H1 (cell line): ENCODE data around the gene RPS26. TPM values are rescaled to one million over a fixed set of nuclear protein-coding genes. Genes with fewer than 3 reads are reported as not detected.

Experiments
- BACH1 ChIP-seq: IDR thresholded peaks from 2 replicates; pipeline ENCODE4 v1.6.1; 2012; ENCODE audit warnings: low read length, improper control_type of control experiment
- CEBPB ChIP-seq: IDR thresholded peaks from 2 replicates; pipeline ENCODE4 v1.6.1; 2012; ENCODE audit warnings: low read depth, low read length
- CTCF ChIP-seq, 3 experiments: IDR thresholded peaks; 1 replicate in 2 of 3; 2 replicates in 1 of 3; pipeline versions ENCODE4 v1.5.1 to v1.6.1; 2011; ENCODE audit warnings: low read length in 3 of 3, mild to moderate bottlenecking in 3 of 3, inconsistent platforms in 2 of 3, low read depth in 1 of 3, moderate library complexity in 1 of 3; ENCODE audit not compliant: insufficient read depth in 1 of 3; ENCODE audit errors: control extremely low read depth in 1 of 3
- EGR1 ChIP-seq: IDR thresholded peaks from 2 replicates; pipeline ENCODE4 v1.6.1; 2011; ENCODE audit warnings: low read depth, low read length, borderline replicate concordance
- EZH2 ChIP-seq: fragments of 200-600 bp; sonication (generic); IDR thresholded peaks from 2 replicates; pipeline ENCODE4 v1.7.1; 2012; ENCODE audit warnings: low read depth, mild to moderate bottlenecking, moderate library complexity, low read length, inconsistent platforms; ENCODE audit not compliant: severe bottlenecking
- FOSL1 ChIP-seq: IDR thresholded peaks from 2 replicates; pipeline ENCODE4 v1.6.1; 2011; ENCODE audit warnings: mild to moderate bottlenecking, low read depth, low read length, moderate library complexity; ENCODE audit not compliant: insufficient read depth
- GABPA ChIP-seq: IDR thresholded peaks from 2 replicates; pipeline ENCODE4 v1.6.1; 2011; ENCODE audit warnings: mild to moderate bottlenecking, low read length, moderate library complexity, borderline replicate concordance; ENCODE audit not compliant: insufficient read depth
- HDAC2 ChIP-seq, 2 experiments: fragments of 300-600 bp in 1 of 2; sonication (generic) in 1 of 2; IDR thresholded peaks; 2 replicates each; pipeline ENCODE4 v1.6.1; 2011 to 2012; ENCODE audit warnings: low read depth in 2 of 2, low read length in 2 of 2, mild to moderate bottlenecking in 2 of 2, moderate library complexity in 2 of 2, borderline replicate concordance in 1 of 2, inconsistent platforms in 1 of 2
- JUN ChIP-seq: IDR thresholded peaks from 2 replicates; pipeline ENCODE4 v1.6.1; 2011; ENCODE audit warnings: low read depth, mild to moderate bottlenecking, improper control_type of control experiment, low read length
- KDM1A ChIP-seq: fragments of 200-600, 300-600 bp; sonication (generic); IDR thresholded peaks from 2 replicates; pipeline ENCODE4 v1.7.1; 2016; ENCODE audit warnings: mild to moderate bottlenecking, low read length, borderline replicate concordance
- MAX ChIP-seq: IDR thresholded peaks from 2 replicates; pipeline ENCODE4 v1.6.1; 2012; ENCODE audit warnings: inconsistent platforms
- RBBP5 ChIP-seq: IDR thresholded peaks from 2 replicates; pipeline ENCODE4 v1.7.1; 2012; ENCODE audit warnings: low read depth, mild to moderate bottlenecking, inconsistent platforms, low read length, moderate library complexity, borderline replicate concordance
- SP1 ChIP-seq: IDR thresholded peaks from 2 replicates; pipeline ENCODE4 v1.6.1; 2011; ENCODE audit warnings: low read depth, low read length
- TAF1 ChIP-seq: IDR thresholded peaks from 2 replicates; pipeline ENCODE4 v1.6.1; 2011; ENCODE audit warnings: mild to moderate bottlenecking, low read depth, low read length
- TBP ChIP-seq: IDR thresholded peaks from 2 replicates; pipeline ENCODE4 v1.6.1; 2011; ENCODE audit warnings: low read depth, low read length, improper control_type of control experiment
- TEAD4 ChIP-seq: IDR thresholded peaks from 2 replicates; pipeline ENCODE4 v1.6.1; 2012; ENCODE audit warnings: low read depth, low read length, inconsistent platforms, mixed read lengths
- USF2 ChIP-seq: IDR thresholded peaks from 2 replicates; pipeline ENCODE4 v1.6.1; 2011; ENCODE audit warnings: low read length, improper control_type of control experiment
- YY1 ChIP-seq: IDR thresholded peaks from 2 replicates; pipeline ENCODE4 v1.6.1; 2011; ENCODE audit warnings: low read depth, mild to moderate bottlenecking, low read length
- ZNF274 ChIP-seq: IDR thresholded peaks from 2 replicates; pipeline ENCODE4 v1.7.0; 2012; ENCODE audit warnings: low read length, borderline replicate concordance; ENCODE audit errors: extremely low read depth
- polyA plus RNA-seq, 7 experiments: library from polyadenylated mRNA; depleted of rRNA in 3 of 7; stranded (reverse) in 5 of 7; unstranded in 2 of 7; fragments of >200 nt in 5 of 7; fragments of 200-250 nt in 2 of 7; gene quantifications; 1 replicate in 5 of 7; 2 replicates in 1 of 7; 4 replicates in 1 of 7; pipeline versions ENCODE4 v1.2.1 to v1.2.3, GENCODE V29; 2011 to 2013; ENCODE audit warnings: missing spikeins in 2 of 7, mixed read lengths in 2 of 7
- total RNA-seq: library from RNA; stranded (reverse); fragmentation: NEBNext Ultra II Directional; extraction: Animal tissue kit (Norgen Biotek cat#: 25700); gene quantifications from 2 replicates; pipeline ENCODE4 v1.2.1, GENCODE V29; 2021

The RPS26 gene
- total and polyA plus RNA-seq, 2 of the 8 experiments (the other 6 are each of a cell fraction or from before 2014, with no cell fraction given), result 53.4 to 1,922 TPM

- TF ChIP-seq USF2, result no peak
- no peak for TF ChIP-seq MAX
- no peak for TF ChIP-seq BACH1
- no peak for TF ChIP-seq GABPA
- no peak for TF ChIP-seq KDM1A
- TF ChIP-seq EGR1, result no peak
- TF ChIP-seq HDAC2 (IDR thresholded peaks at IDR 0.05; ENCODE audit: borderline replicate concordance in 1 of 2, low read depth in 2 of 2, low read length in 2 of 2), result no peak
- TF ChIP-seq TAF1, result no peak; the same call in 1 of the 2 replicates
- no peak for TF ChIP-seq ZNF274
- TF ChIP-seq RBBP5, result no peak; the same call in 1 of the 2 replicates
- TF ChIP-seq TEAD4, result no peak
- TF ChIP-seq CTCF (IDR thresholded peaks at IDR 0.05; ENCODE audit: control extremely low read depth in 1 of 3, insufficient read depth in 1 of 3, low read depth in 1 of 3, low read length in 3 of 3), result peak in 2 of 3 experiments; percentile 4 to 30; a peak in 2 of 4 replicates
- no peak for TF ChIP-seq TBP
- 0 out of 2 replicates have a peak, but pooled peaks have one; percentile 21 for TF ChIP-seq CEBPB
- no peak for TF ChIP-seq YY1
- no peak for TF ChIP-seq JUN
- TF ChIP-seq FOSL1, result no peak
- TF ChIP-seq SP1, result no peak
- no peak for TF ChIP-seq EZH2
These were observed 38.9 kb downstream of the RPS26 start (continued) for GRCh38 chr12:56080556-56081138.
